NB4 (cell line): Measurements from ENCODE around the gene RASSF4.

Experiments
- DNase-seq: peaks from one replicate; pipeline ENCODE4 v3.0.0; 2010; ENCODE audit warnings: low read depth
- H3K4me3 ChIP-seq: one replicate; pipeline ENCODE4 v1.5.1; 2011; ENCODE audit warnings: mild to moderate bottlenecking, low read depth, low read length, moderate library complexity
- CTCF ChIP-seq: IDR thresholded peaks from one replicate; pipeline ENCODE4 v1.5.1; 2012; ENCODE audit warnings: low read depth, low read length
- MAX ChIP-seq: IDR thresholded peaks from 2 replicates; pipeline ENCODE4 v1.6.1; 2011; ENCODE audit warnings: low read depth, low read length
- MYC ChIP-seq: IDR thresholded peaks from 2 replicates; pipeline ENCODE4 v1.6.1; 2011; ENCODE audit warnings: low read depth, low read length
- POLR2A ChIP-seq: IDR thresholded peaks from 2 replicates; pipeline ENCODE4 v1.6.1; 2011; ENCODE audit warnings: mild to moderate bottlenecking; ENCODE audit not compliant: insufficient read length; ENCODE audit errors: extremely low read depth

RASSF4 gene

GRCh38 chr10:44990302-44990655, 30.7 kb downstream of the RASSF4 start:
- TF ChIP-seq MYC (no peak), CTCF (no peak)
- no peak overlapping the region for H3K4me3 ChIP-seq
- DNase-seq = no peak

- DNase-seq = no peak
- no peak for TF ChIP-seq MYC
- TF ChIP-seq MAX = no peak
- TF ChIP-seq POLR2A = no peak
- TF ChIP-seq CTCF = no peak
- H3K4me3 ChIP-seq = no peak overlapping the region
Measured at GRCh38 chr10:44990965-44991364, 31.4 kb downstream of the RASSF4 start.

- TF ChIP-seq POLR2A = no peak
- TF ChIP-seq MYC = no peak
- TF ChIP-seq MAX = no peak
- no peak for TF ChIP-seq CTCF
- no peak overlapping the region for H3K4me3 ChIP-seq
- DNase-seq = no peak
Measured at GRCh38 chr10:44991571-44991970, 32.0 kb downstream of the RASSF4 start.

- no peak for DNase-seq
- no peak for TF ChIP-seq MAX
- no peak for TF ChIP-seq CTCF
- no peak for TF ChIP-seq POLR2A
- TF ChIP-seq MYC = no peak
- no peak overlapping the region for H3K4me3 ChIP-seq
Measured at GRCh38 chr10:44992070-44992731, 32.6 kb downstream of the RASSF4 start.

GRCh38 chr10:44992732-44993225, 33.2 kb downstream of the RASSF4 start:
- no peak for DNase-seq
- TF ChIP-seq CTCF (no peak), MYC (no peak), MAX (no peak), POLR2A (no peak)
- no peak overlapping the region for H3K4me3 ChIP-seq
